ENCODE data around the gene SLC9C1.

The SLC9C1 gene

GRCh38 chr3:112304611-112305010 is 10.6 kb upstream of the SLC9C1 start:
- H3K4me2 ChIP-seq (ENCODE audit: insufficient read depth, low read length) = no peak overlapping the region

GRCh38 chr3:112303764-112304325 is 9.8 kb upstream of the SLC9C1 start:
- H3K9ac ChIP-seq (ENCODE audit: low read depth, low read length) = no peak overlapping the region
- ATAC-seq (ENCODE audit: insufficient read depth, low read depth) (no peak), DNase-seq (no peak)
- no peaks in the 10 kb centered on the region for H3K27me3 ChIP-seq (ENCODE audit: insufficient read depth, low read length, poor library complexity)
- H3K36me3 ChIP-seq (ENCODE audit: insufficient read depth, low read length) = no peaks in the 10 kb centered on the region
- H3K4me2 ChIP-seq (ENCODE audit: insufficient read depth, low read length) = no peak overlapping the region
- H3K27ac ChIP-seq (ENCODE audit: low read length) = no peak overlapping the region
- no peaks in the 10 kb centered on the region for H3K4me1 ChIP-seq (ENCODE audit: insufficient read depth, low read length)
- no peaks in the 10 kb centered on the region for H4K20me1 ChIP-seq (ENCODE audit: insufficient read depth, low read length)
- TF ChIP-seq CTCF (IDR thresholded peaks at IDR 0.05; ENCODE audit: borderline replicate concordance, extremely low read depth, low read length, poor library complexity, severe bottlenecking) = no peak
- TF ChIP-seq EZH2 (IDR thresholded peaks at IDR 0.05; ENCODE audit: borderline replicate concordance, low read depth, low read length, severe bottlenecking) = no peak
- H3K79me2 ChIP-seq (ENCODE audit: insufficient read depth, low read length) = no peaks in the 10 kb centered on the region
- no peaks in the 10 kb centered on the region for H3K9me3 ChIP-seq (ENCODE audit: insufficient read depth, low read length, severe bottlenecking)
- H2AFZ ChIP-seq (ENCODE audit: low read depth, low read length) = no peak overlapping the region
- H3K4me3 ChIP-seq (ENCODE audit: low read depth in 1 of 2, low read length in 2 of 2) = no peak overlapping the region

More at GRCh38 chr3:112304611-112305010, 10.6 kb upstream of the SLC9C1 start:
- no peaks in the 10 kb centered on the region for H3K27me3 ChIP-seq (ENCODE audit: insufficient read depth, low read length, poor library complexity)
- DNase-seq (no peak), ATAC-seq (ENCODE audit: insufficient read depth, low read depth) (no peak)
- TF ChIP-seq CTCF (IDR thresholded peaks at IDR 0.05; ENCODE audit: borderline replicate concordance, extremely low read depth, low read length, poor library complexity, severe bottlenecking) = no peak
- no peak for TF ChIP-seq EZH2 (IDR thresholded peaks at IDR 0.05; ENCODE audit: borderline replicate concordance, low read depth, low read length, severe bottlenecking)
- no peaks in the 10 kb centered on the region for H4K20me1 ChIP-seq (ENCODE audit: insufficient read depth, low read length)
- no peaks in the 10 kb centered on the region for H3K79me2 ChIP-seq (ENCODE audit: insufficient read depth, low read length)
- H3K4me3 ChIP-seq (ENCODE audit: low read depth in 1 of 2, low read length in 2 of 2) = no peak overlapping the region
- no peak overlapping the region for H3K27ac ChIP-seq (ENCODE audit: low read length)
- H3K36me3 ChIP-seq (ENCODE audit: insufficient read depth, low read length) = no peaks in the 10 kb centered on the region
- H2AFZ ChIP-seq (ENCODE audit: low read depth, low read length) = no peak overlapping the region
- H3K9ac ChIP-seq (ENCODE audit: low read depth, low read length) = no peak overlapping the region
- H3K9me3 ChIP-seq (ENCODE audit: insufficient read depth, low read length, severe bottlenecking) = no peaks in the 10 kb centered on the region
- H3K4me1 ChIP-seq (ENCODE audit: insufficient read depth, low read length) = no peaks in the 10 kb centered on the region

GRCh38 chr3:112302881-112303763 is 9.1 kb upstream of the SLC9C1 start:
- ATAC-seq (ENCODE audit: insufficient read depth, low read depth) (no peak), DNase-seq (no peak)
- no peak overlapping the region for H3K27ac ChIP-seq (ENCODE audit: low read length)
- no peak for TF ChIP-seq CTCF (IDR thresholded peaks at IDR 0.05; ENCODE audit: borderline replicate concordance, extremely low read depth, low read length, poor library complexity, severe bottlenecking)
- no peak for TF ChIP-seq EZH2 (IDR thresholded peaks at IDR 0.05; ENCODE audit: borderline replicate concordance, low read depth, low read length, severe bottlenecking)
- H3K4me3 ChIP-seq (ENCODE audit: low read depth in 1 of 2, low read length in 2 of 2) = no peak overlapping the region
- H3K9me3 ChIP-seq (ENCODE audit: insufficient read depth, low read length, severe bottlenecking) = no peaks in the 10 kb centered on the region
- no peaks in the 10 kb centered on the region for H4K20me1 ChIP-seq (ENCODE audit: insufficient read depth, low read length)
- no peaks in the 10 kb centered on the region for H3K27me3 ChIP-seq (ENCODE audit: insufficient read depth, low read length, poor library complexity)
- no peak overlapping the region for H2AFZ ChIP-seq (ENCODE audit: low read depth, low read length)
- no peaks in the 10 kb centered on the region for H3K79me2 ChIP-seq (ENCODE audit: insufficient read depth, low read length)
- no peak overlapping the region for H3K4me2 ChIP-seq (ENCODE audit: insufficient read depth, low read length)
- H3K36me3 ChIP-seq (ENCODE audit: insufficient read depth, low read length) = no peaks in the 10 kb centered on the region
- no peak overlapping the region for H3K9ac ChIP-seq (ENCODE audit: low read depth, low read length)
- no peaks in the 10 kb centered on the region for H3K4me1 ChIP-seq (ENCODE audit: insufficient read depth, low read length)
